ENCODE results near the gene LINC01488. TPM values are rescaled to one million over a fixed set of nuclear protein-coding genes. Genes with fewer than 3 reads are reported as not detected.

Gene LINC01488
- total and polyA plus RNA-seq, 9 of the 15 experiments (the other 6 are each of a cell fraction or from before 2014, with no cell fraction given) = not detected

- no peaks in the 10 kb centered on the region for H3K9me3 ChIP-seq (replicated peaks; ENCODE audit: control insufficient read depth, insufficient read depth, low read depth, low read length)
- WGBS (ENCODE audit: insufficient coverage, low coverage, missing lambda C conversion rate) = 0% methylated on average over 2 of the region's 2 CpGs
- in situ Hi-C loops (cut with MboI) (no loop called here), intact Hi-C loops (cut with micrococcal nuclease) (no loop called here)
- H3K4me2 ChIP-seq (ENCODE audit: insufficient read depth, low read length) = no peak overlapping the region
- H2AFZ ChIP-seq (ENCODE audit: low read depth, low read length) = no peak overlapping the region
- FAIRE-seq = no peak
- no peaks in the 10 kb centered on the region for H3K79me2 ChIP-seq (ENCODE audit: control insufficient read depth, insufficient read depth, low read length)
- ChIA-PET POLR2A (no interaction called here), CTCF (ENCODE audit: low intra/inter-chr PET ratio) (no interaction called here)
- H3K9ac ChIP-seq (ENCODE audit: insufficient read depth in 1 of 2, low read depth in 2 of 2, low read length in 2 of 2) = no peak overlapping the region
- BruUV-seq (replicated peaks) = no TSS peak
- H3K9me1 ChIP-seq (ENCODE audit: control insufficient read depth, insufficient read depth, low read length) = no peaks in the 10 kb centered on the region
- H3K27ac ChIP-seq (ENCODE audit: extremely low read depth, low read depth, low read length) = no peak overlapping the region
- H3K4me3 ChIP-seq = no peak overlapping the region
- H3K36me3 ChIP-seq (ENCODE audit: control insufficient read depth, insufficient read depth, low read length) = no peaks in the 10 kb centered on the region
- H3K4me1 ChIP-seq (replicated peaks in 1 of 2; ENCODE audit: control insufficient read depth in 2 of 2, insufficient read depth in 2 of 2, low read length in 2 of 2) = peaks cover 0 to 34% of the 10 kb centered on the region in 2 experiments; a peak in 2 of 5 replicates
- ATAC-seq = no peak
- no peaks in the 10 kb centered on the region for H4K20me1 ChIP-seq (replicated peaks; ENCODE audit: control insufficient read depth, insufficient read depth, low read length)
- no peak for DNase-seq (ENCODE audit: extremely low read depth in 1 of 4, low spot score in 3 of 4)
- peaks cover 17 to 75% of the 10 kb centered on the region in 2 experiments for H3K27me3 ChIP-seq (ENCODE audit: control insufficient read depth in 2 of 2, insufficient read depth in 2 of 2, low read length in 2 of 2)
- TF ChIP-seq TARDBP (IDR thresholded peaks at IDR 0.05) = no peak
- no peak for TF ChIP-seq SP2 (IDR thresholded peaks at IDR 0.05; ENCODE audit: extremely low read depth, low read depth, low read length, poor library complexity, severe bottlenecking)
- TF ChIP-seq MCM3 (IDR thresholded peaks at IDR 0.05) = 0 out of 2 replicates have a peak, but pooled peaks have one; percentile 31
- no peak for TF ChIP-seq REST (IDR thresholded peaks at IDR 0.05; ENCODE audit: borderline replicate concordance)
- TF ChIP-seq REST (CRISPR knock-in tag; IDR thresholded peaks at IDR 0.05; ENCODE audit: low read depth) = no peak
- no peak for TF ChIP-seq ILK (tag; IDR thresholded peaks at IDR 0.05; ENCODE audit: borderline replicate concordance, low read depth)
- no peak for TF ChIP-seq EP300 (IDR thresholded peaks at IDR 0.05; ENCODE audit: low read length)
- TF ChIP-seq E2F1 (CRISPR knock-in tag; IDR thresholded peaks at IDR 0.05) = no peak
- TF ChIP-seq HDAC1 (IDR thresholded peaks at IDR 0.05) = 0 out of 4 replicates have a peak, but pooled peaks of 1 of the 2 experiments have one; percentile 31
- TF ChIP-seq IRF9 (tag; IDR thresholded peaks at IDR 0.05) = no peak
- TF ChIP-seq CTCFL (IDR thresholded peaks at IDR 0.05; ENCODE audit: borderline replicate concordance, insufficient read depth, low read depth, low read length, poor library complexity, severe bottlenecking) = no peak
Observed at GRCh38 chr11:69482322-69482721, 859 bp downstream of the LINC01488 start.

Measured in K562 (cell line).